Testis (tissue), 3 donors: ENCODE results near the gene ABCC10. TPM values are rescaled to one million over a fixed set of nuclear protein-coding genes. Genes with fewer than 3 reads are reported as not detected.

Experiments
- DNase-seq: peaks from one replicate; pipeline ENCODE4 v3.0.0-alpha.2; 2019
- H3K27ac ChIP-seq, 2 donors: fragments of 200-600 bp; sonication (generic); one replicate each; pipeline ENCODE4 v1.5.1; 2019
- H3K27me3 ChIP-seq: fragments of 200-600 bp; sonication (generic); one replicate; pipeline ENCODE4 v1.5.1; 2019
- H3K36me3 ChIP-seq: fragments of 200-600 bp; sonication (generic); one replicate; pipeline ENCODE4 v1.5.1; 2017; ENCODE audit warnings: low read depth; ENCODE audit errors: missing control alignments
- H3K4me1 ChIP-seq: fragments of 200-600 bp; sonication (generic); one replicate; pipeline ENCODE4 v1.5.1; 2019
- H3K4me3 ChIP-seq, 2 donors: fragments of 200-600 bp; sonication (generic); one replicate each; pipeline ENCODE4 v1.5.1; 2017 to 2019
- H3K9me3 ChIP-seq: fragments of 200-600 bp; sonication (generic); one replicate; pipeline ENCODE4 v1.5.1; 2017
- CTCF ChIP-seq, 3 experiments: fragments of 450-650 bp in 2 of 3; fragments of 200-600 bp in 1 of 3; sonication (generic) in 1 of 3; IDR thresholded peaks; one replicate each; pipeline ENCODE4 v1.5.1; 2016 to 2019; ENCODE audit warnings: antibody characterized with exemption in 3 of 3, mild to moderate bottlenecking in 2 of 3, moderate library complexity in 1 of 3
- POLR2A ChIP-seq: fragments of 450-650 bp; IDR thresholded peaks from one replicate; pipeline ENCODE4 v1.6.1; 2017; ENCODE audit warnings: antibody characterized with exemption, mild to moderate bottlenecking, moderate library complexity
- WGBS, 2 donors: methylation state at CpG; one replicate each; pipeline ENCODE4 v1.1.5; 2018; 5-methylcytosine and 5-hydroxymethylcytosine counted together
- intact Hi-C: fragments of 100-400 bp; cut with DNase I; formaldehyde crosslinking; loops from one replicate; pipeline ENCODE4 v1.15.1; 2023; ENCODE audit warnings: low total_unique reads
- polyA plus RNA-seq: library from polyadenylated mRNA; stranded (reverse); fragments of 350-450 nt; fragmentation: Illumina TruSeq; extraction: RNeasy Lipid Tissue Mini Kit (QIAGEN cat#74804); gene quantifications from one replicate; pipeline ENCODE4 v1.2.3, GENCODE V29; 2014; ENCODE audit warnings: low read depth, low replicate concordance; ENCODE audit not compliant: insufficient read depth
- total RNA-seq, 2 donors: library from RNA; depleted of rRNA; stranded (reverse); fragments of >200 nt; gene quantifications; one replicate each; pipeline ENCODE4 v1.2.3, GENCODE V29; 2016

The ABCC10 gene
- total and polyA plus RNA-seq, 3 donors from 2014 or later: 21.0 to 34.0 (median 29.2) TPM

GRCh38 chr6:43426928-43427405 is 374 bp upstream of the ABCC10 start:
- peak in 1 of 3 experiments; percentile 0 for TF ChIP-seq CTCF (IDR thresholded peaks at IDR 0.05)
- no peak for TF ChIP-seq POLR2A
- Histone ChIP-seq H3K4me3 (peak overlapping the region; percentile 66 to 83), H3K36me3 (no peaks in the 10 kb centered on the region), H3K4me1 (peaks cover 6% of the 10 kb centered on the region), H3K27ac (peak overlapping the region; percentile 68 to 86), H3K9me3 (no peaks in the 10 kb centered on the region), H3K27me3 (no peaks in the 10 kb centered on the region)
- no peak for DNase-seq
- intact Hi-C loops: no loop called here
- 25% methylated on average over 23 of the region's 23 CpGs for WGBS, 2 donors

GRCh38 chr6:43428112-43428570 is 800 bp downstream of the ABCC10 start:
- Histone ChIP-seq H3K36me3 (no peaks in the 10 kb centered on the region), H3K27me3 (no peaks in the 10 kb centered on the region), H3K4me3 (peak overlapping the region; percentile 66 to 83), H3K4me1 (peaks cover 6% of the 10 kb centered on the region), H3K27ac (peak overlapping the region; percentile 68 to 86), H3K9me3 (no peaks in the 10 kb centered on the region)
- DNase-seq: no peak
- intact Hi-C loops: no loop called here
- 12 to 16% methylated on average over 8 to 12 of the region's 12 CpGs for WGBS, 2 donors
- no peak for TF ChIP-seq CTCF (IDR thresholded peaks at IDR 0.05)
- no peak for TF ChIP-seq POLR2A

GRCh38 chr6:43428874-43429273 is 1.5 kb downstream of the ABCC10 start:
- WGBS, 2 donors: 63 to 92% methylated on average over 3 of the region's 3 CpGs
- TF ChIP-seq CTCF (IDR thresholded peaks at IDR 0.05): no peak
- no peak for TF ChIP-seq POLR2A
- H3K27ac ChIP-seq: no peak overlapping the region
- intact Hi-C loops: no loop called here
- peaks cover 6% of the 10 kb centered on the region for H3K4me1 ChIP-seq
- no peaks in the 10 kb centered on the region for H3K9me3 ChIP-seq
- H3K36me3 ChIP-seq: no peaks in the 10 kb centered on the region
- no peak for DNase-seq
- H3K27me3 ChIP-seq: no peaks in the 10 kb centered on the region
- H3K4me3 ChIP-seq: no peak overlapping the region

GRCh38 chr6:43432009-43432945 is 4.9 kb downstream of the ABCC10 start:
- no peak for TF ChIP-seq CTCF (IDR thresholded peaks at IDR 0.05)
- no peak for TF ChIP-seq POLR2A
- Histone ChIP-seq H3K4me1 (peaks cover 15% of the 10 kb centered on the region), H3K36me3 (no peaks in the 10 kb centered on the region), H3K4me3 (no peak overlapping the region), H3K27me3 (no peaks in the 10 kb centered on the region), H3K27ac (no peak overlapping the region), H3K9me3 (no peaks in the 10 kb centered on the region)
- WGBS, 2 donors: 91% methylated on average over 11 to 19 of the region's 19 CpGs
- no peak for DNase-seq
- intact Hi-C loops: no loop called here
